ENCODE results near the gene BLOC1S1.

BLOC1S1 gene

GRCh38 chr12:55767156-55767555 lies 51.3 kb downstream of the BLOC1S1 start:
- TF ChIP-seq, protein P1, sequence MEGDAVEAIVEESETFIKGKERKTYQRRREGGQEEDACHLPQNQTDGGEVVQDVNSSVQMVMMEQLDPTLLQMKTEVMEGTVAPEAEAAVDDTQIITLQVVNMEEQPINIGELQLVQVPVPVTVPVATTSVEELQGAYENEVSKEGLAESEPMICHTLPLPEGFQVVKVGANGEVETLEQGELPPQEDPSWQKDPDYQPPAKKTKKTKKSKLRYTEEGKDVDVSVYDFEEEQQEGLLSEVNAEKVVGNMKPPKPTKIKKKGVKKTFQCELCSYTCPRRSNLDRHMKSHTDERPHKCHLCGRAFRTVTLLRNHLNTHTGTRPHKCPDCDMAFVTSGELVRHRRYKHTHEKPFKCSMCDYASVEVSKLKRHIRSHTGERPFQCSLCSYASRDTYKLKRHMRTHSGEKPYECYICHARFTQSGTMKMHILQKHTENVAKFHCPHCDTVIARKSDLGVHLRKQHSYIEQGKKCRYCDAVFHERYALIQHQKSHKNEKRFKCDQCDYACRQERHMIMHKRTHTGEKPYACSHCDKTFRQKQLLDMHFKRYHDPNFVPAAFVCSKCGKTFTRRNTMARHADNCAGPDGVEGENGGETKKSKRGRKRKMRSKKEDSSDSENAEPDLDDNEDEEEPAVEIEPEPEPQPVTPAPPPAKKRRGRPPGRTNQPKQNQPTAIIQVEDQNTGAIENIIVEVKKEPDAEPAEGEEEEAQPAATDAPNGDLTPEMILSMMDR (IDR thresholded peaks at IDR 0.05; ENCODE audit: low read depth, low read length, missing control alignments): no peak
- no peaks in the 10 kb centered on the region for H3K27me3 ChIP-seq (replicated peaks)
- H3K36me3 ChIP-seq (replicated peaks): peaks cover 26% of the 10 kb centered on the region
- H3K27ac ChIP-seq: no peak overlapping the region
- no peak overlapping the region for H3K4me3 ChIP-seq (ENCODE audit: low read depth, low read length)
- DNase-seq: no peak
- in situ Hi-C loops (cut with HindIII; ENCODE audit: low pct_ligation_motif_present, low sequenced_read_pairs): no loop called here

Data from brain microvascular endothelial cell (primary cell).